Measurements from ENCODE around the gene ANKRD6. TPM values are rescaled to one million over a fixed set of nuclear protein-coding genes. Genes with fewer than 3 reads are reported as not detected.
"Not testable (repeated sequence)": the region's sequence is repeated elsewhere in the genome, so short reads cannot be mapped to it uniquely, and the experiment has no call there.

Gene ANKRD6
- 52.7 TPM for total RNA-seq (ENCODE audit: insufficient read depth, low replicate concordance)

DNA sequence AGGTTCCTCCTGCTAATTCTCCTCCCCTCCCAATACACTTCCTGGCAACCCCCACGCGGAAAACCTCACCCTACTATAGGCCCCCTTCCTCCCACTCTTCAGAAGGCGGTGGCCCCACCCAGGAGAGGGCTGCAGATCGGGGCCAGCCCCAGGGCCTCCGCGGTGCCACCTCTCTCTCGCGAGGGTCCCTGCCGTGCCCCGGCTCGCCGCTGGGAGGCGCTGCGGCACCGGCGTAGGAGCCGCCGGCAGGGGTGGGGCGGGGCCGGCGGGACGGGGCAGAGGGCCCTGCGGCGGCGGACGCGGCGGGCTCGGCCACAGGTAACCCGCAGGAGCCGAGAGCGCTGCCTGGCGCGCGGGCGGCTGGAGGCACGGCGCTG, at the start of gene ANKRD6:
ANKRD6 (plus strand) TSS at position 278 of the 377 bp plus-strand sequence. CDS start 133,825 bp downstream, outside the sequence.
- peak; percentile 71 for DNase-seq (ENCODE audit: low spot score)

DNA sequence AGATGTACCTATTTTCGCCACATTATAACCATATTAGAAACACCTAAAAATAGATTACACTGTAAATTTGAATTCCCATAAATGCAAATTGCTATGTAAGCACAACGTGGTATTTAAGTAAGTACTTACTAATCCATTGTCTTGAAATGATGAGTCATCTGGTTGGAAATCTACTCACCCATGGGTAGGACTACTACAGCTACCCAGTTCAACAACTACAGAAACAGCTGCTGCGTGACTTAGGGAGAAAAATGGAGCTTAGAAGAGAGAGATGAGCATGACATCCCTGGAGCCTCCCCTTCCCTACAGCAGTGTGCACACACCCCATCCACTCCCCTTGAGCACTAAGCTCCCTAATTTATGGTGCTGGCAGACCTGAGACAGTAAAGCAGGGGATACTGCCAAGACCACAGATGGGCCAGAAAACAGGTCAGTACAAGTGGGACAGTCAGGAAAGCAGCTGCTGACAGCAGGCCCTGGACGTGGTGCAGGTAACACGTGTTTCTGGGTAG, 47.7 kb upstream of the ANKRD6 start:
- DNase-seq (ENCODE audit: low spot score): peak; percentile 41

DNA sequence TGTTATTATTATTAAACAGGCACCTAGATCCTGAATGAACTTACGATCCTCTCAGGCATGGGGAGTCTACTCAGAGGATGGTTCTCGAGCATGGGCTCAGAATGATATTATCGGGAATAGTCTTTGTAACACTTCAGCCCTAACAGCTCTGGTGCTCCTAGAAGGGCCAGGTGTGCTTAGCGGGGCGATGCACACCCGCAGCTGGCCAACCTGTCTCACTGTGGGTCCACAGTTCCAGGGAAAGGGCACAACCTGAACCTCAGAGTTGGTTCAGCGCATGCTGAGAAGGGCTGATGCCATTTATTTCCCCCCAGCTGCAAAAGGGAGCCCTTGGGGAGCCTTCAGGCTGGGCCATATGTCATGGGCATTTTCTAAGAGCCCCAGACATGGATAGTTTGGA, 47.1 kb upstream of the ANKRD6 start:
- DNase-seq (ENCODE audit: low spot score): no peak

DNA sequence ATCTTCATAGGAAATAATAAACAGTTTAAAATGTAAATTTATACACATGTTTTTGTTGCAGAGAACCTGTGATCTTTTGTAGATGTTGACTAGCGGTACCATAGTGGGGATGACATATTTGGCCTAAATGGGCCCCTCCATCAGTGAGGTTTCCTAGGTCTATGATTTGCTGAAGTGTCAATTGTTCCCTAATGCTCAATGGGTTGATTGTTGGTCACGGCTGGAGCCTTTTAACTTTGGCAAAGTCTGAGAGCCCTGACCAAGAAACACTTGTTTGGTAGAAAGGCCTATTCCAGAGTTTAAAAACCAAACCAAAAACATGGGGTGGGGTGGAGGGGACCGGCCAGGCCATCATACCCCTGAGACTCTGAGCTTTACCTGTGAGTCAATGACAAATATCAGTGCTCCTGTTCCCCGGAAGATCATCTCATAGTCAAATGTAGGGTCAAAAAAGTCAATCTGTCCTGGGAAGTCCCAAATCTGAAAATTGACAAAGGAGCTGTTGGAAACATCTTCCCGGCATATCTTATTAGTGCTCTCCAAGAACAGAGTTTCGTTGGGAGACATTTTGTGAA, 45.9 kb upstream of the ANKRD6 start:
- no peak for DNase-seq (ENCODE audit: low spot score)

DNA sequence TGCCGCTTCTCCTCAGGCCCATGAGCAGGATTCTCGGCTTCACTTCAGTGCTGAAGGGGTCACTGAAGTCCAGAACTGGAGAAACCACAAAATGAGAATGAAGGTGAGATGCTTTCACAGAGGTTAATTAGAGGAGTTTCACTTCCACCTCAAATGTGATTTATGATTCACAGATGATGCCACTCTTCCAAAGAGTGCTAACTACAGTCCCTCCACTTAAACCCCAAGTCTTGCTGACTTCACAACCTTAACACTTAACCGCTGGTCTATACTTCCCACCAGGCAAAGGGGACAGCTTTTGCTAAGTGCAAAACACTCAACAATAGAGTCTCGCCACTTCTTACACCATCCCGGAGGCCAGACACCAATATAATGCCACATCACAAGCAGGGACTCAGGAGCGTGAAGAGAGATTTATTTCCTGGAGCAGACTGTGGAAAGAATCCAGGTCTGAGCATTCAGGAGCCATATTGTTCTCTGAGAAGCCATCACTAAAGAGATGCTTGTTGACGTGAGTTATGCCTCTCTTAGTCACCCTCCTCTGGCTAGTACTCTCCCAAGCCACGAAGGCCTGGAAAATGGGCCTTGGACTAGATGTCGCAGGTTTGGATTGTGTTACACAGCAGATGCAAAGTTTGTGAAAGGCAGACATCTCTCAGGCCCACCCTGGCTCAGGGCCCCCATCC, 45.3 kb upstream of the ANKRD6 start:
- no peak for DNase-seq (ENCODE audit: low spot score)

DNA sequence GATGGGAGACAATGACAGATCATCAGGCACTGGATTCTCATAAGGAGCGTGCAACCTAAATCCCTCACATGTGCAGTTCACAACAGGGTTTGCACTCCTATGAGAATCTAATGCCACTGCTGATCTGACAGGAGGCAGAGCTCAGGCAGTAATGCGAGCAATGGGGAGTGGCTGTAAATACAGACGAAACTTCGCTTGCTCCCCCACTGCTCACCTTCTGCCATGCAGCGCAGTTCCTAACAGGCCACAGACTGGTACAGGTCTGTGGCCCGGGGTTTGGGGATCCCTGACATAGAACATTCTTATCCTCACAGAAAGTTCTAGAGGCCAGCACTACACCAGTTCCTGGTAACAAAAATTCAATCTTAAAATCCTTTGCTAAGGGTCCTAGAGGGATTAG, 44.1 kb upstream of the ANKRD6 start:
- DNase-seq (ENCODE audit: low spot score): no peak

DNA sequence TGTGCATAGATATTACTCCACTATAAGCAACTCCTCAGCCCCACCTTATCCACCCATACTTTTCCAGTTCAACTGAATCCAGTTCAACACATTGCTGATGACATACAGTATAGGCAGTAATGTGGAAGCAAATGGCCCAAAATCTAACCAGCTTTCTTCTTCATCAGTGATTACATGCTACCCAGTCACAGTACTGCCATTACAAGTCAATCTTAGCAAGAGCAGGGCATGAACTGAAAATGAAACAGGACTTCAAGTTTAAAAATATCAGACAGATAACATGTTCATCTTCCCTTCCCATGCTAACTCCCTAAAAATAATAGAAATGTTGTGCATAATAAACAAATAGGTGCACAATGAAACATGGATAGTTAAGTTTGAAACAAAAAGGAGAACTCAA, 40.1 kb upstream of the ANKRD6 start:
- DNase-seq (ENCODE audit: low spot score): no peak

DNA sequence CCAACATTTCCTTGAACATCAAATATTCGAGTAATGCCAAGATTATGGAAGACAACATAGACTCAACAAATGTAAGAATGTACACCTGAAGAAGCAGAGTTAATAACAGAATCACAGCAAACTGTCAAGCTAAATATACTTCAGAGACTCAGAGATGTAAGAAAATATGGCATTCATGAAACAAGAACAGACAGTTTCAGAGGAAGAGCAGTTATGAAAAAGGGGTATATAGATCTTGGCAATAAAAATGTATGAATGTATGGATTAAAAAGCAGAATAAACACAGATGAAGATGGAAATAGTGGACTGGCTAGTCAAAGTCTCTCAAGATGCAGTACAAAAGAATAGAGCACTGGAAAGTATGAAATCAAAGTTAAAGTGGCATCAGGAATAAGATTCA, 39.3 kb upstream of the ANKRD6 start:
- no peak for DNase-seq (ENCODE audit: low spot score)

DNA sequence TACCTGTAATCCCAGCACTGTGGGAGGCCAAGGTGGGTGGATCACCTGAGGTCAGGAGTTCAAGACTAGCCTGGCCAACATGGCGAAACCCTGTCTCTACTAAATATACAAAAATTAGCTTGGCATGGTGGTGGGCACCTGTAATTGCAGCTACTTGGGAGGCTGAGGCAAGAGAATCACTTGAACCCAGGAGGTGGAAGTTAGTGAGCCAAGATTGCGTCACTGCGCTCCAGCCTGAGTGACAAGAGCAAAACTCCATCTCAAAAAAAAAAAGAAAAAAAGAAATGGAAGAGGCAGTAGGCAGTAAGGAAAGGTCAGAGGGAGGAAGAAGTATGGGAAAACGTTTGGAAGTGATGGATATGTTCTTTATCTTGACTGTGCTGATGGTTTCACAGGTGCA, 35.1 kb upstream of the ANKRD6 start:
- not testable (repeated sequence) for DNase-seq (ENCODE audit: low spot score)

DNA sequence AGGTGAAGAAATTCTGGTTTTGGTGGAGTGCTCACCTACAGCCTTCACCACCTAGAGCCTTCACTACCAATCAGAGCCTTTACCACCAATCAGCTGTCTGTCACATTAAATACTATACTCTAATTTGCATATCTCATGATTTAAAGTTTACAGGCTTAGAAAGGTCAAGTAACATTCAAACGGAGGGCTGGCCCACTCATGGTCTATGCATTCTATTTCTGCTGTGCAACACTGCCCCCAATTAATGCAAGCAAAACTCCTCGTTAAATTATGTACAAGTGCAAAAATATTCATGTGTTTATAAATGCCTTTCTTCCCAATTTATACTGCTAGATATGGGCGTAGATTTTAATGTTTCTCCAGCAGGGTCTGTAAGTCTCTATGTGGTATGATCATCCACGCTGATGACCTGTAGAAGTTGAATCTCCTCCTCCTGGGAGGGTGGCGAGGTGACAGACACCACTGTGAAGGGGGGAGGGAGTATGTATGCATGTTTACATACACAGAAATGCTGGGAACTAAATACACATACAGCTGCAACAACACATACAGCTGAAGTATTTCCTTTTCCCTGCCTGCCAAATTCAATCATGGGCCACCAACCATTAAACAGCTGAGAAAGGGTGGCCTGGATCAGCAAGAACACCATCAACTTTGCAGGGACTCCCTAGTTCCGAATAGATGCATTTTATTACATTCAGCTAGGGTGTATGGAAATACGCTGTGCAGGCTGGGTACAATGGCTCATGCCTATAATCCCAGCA, 34.0 kb upstream of the ANKRD6 start:
- no peak for DNase-seq (ENCODE audit: low spot score)

DNA sequence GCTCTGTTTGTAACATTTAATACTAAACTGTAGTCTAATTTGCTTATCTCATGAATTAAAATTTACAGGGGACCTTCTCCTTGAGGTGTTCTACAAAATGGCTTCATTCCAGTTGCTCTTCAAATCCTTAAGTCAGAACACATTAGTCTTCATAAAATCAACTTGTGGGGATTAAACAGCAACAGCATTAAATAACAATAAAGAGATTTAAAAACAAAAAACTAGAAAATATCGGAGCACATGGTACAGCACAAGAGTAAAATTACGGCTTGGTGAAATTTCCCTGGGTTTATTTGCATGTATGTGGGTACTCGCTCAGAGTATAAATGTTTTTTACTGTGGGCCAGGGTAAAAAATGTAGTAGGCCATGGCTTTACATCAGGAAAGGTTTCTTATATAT, 32.9 kb upstream of the ANKRD6 start:
- no peak for DNase-seq (ENCODE audit: low spot score)

DNA sequence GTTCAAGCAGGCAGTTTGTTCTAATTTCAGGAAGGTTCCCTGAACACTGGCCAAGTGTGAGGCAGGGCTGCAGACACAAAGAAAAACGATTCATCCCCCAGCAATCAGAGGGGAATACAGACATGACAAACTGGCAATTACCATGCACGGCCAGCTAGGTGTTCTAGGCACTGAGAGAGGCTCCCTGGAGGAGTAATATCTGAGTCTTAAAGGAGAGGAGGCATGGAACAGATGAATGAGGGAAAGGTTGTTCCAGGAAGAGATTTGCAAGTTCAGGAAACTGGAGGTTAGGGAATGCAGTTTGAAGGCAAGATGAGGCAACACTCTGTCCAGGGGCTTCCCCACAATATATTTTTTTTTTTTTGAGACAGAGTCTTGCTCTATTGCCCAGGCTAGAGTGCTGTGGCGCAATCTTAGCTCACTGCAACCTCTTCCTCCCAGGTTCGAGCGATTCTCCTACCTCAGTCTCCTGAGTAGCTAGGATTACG, 32.0 kb upstream of the ANKRD6 start:
- no peak for DNase-seq (ENCODE audit: low spot score)

DNA sequence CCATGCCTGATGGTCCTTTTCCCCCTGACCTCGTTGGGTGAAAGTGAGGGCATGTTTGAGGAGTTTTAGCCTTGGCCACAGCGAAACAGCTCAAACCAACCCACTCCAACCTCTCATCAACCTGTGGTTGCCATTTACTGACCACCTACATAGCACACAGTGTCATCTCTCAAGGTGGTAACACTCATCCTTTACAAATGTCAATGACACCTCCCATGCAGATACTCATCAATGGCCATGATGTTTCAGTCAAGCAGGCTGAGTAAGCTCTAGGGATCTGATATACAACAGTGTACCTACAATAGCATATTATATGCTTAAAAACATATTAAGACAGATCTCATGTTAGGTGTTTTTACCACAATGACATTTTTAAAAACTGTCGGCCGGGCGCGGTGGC, 30.2 kb upstream of the ANKRD6 start:
- no peak for DNase-seq (ENCODE audit: low spot score)

DNA sequence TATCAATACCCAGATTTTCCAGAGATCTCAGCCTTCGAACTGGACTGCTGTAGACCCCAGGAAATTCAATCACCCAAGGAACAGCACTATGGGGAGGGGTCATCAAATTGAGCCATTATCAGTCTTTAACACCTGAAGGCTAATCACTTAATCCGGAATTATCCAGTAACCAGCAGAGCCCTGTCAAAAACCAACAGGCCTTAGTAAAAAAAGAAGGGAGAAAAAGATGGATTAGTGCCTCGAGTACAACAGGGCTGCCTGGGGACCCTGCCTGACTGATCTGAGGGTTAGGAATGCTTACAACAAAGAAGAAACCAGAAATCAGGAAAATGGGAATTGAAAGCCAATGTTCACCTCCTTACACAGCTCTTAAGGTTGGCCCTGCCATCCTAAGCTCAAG, 28.4 kb upstream of the ANKRD6 start:
- no peak for DNase-seq (ENCODE audit: low spot score)

DNA sequence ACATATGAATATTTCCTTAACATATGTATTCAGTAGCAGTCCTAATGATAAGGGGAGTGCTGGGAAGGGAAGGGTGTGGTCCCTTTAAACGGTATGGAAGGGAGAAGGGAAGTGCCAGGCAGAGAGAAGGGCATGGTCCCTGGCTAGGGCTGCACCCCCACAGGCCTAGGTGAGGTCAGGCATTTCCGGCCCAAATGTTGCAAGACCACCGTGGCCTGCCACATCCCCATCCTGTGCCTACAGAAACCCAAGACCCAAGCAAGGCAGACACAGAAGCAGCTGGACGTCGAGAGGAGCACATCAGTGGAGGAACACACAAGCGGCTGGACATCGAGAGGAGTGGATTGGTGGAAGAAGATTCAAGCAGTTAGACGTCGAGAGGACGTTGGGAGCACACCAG, 26.8 kb upstream of the ANKRD6 start:
- DNase-seq (ENCODE audit: low spot score): no peak

DNA sequence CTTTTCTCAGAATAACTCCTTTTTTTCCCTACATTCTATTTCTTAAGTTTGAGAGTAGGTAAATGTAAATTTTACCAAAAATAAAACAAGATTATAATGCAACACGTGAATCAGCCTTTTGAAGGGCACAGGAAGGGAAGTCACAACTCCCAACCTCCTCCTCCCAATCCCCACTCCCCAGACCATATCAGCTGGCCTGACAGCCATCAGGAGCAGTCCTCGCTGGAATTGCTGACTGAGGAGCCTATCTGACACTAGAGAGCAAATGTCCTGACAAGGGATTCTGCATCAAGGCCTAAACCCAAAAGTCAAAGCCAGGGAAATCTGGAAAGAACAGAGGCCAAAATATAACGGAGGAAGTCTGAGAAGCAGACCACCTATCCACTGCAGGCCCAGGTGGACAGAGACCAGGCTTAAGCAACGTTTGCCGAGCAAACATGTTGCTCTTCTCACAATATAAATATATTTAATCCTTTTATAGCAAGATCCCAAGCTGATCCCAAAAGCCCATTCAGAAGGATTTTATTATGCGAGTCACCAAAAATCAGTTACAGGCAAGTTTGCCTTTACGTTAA, 23.4 kb upstream of the ANKRD6 start:
- no peak for DNase-seq (ENCODE audit: low spot score)

DNA sequence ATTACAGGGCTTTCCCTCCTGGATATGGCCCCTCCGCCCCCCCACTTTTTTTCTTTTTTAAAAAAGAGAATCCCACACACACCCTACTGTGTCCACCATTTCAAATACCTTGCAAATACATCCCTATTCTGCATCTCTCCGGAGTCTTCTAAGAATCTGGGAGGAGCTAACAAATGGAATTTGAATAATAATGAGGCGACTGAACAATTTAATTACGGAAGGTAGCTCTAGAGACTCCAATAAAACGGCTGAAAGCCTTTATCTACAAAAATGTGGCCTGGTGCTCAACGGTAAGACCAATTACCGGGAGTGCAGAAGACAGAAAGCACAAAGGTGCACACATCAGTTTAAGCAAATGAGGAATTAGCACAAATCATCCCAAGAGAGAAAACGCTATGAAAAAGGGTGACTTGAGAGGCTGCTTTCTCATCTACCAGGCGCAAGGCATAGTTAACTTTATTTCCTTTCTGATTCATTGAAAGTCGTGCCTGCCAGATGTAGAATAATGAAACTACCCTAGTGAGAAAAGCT, 22.7 kb upstream of the ANKRD6 start:
- DNase-seq (ENCODE audit: low spot score): no peak

DNA sequence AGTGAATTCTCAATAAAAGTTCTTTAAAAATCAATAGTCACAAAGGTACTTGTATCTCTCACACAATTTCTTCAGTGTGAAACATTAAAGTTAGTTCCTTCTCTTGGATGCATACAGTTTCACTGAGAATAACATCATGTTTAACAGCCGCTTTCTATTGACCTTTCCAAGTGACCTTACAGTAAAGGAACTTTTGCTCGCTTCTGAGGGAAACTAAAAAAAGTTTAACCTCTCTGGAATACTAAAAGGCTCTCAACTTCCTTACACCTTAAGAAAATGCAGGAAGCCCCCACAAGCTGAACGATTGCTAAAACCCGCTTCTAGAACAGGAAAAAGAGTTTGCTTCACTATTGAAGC, 22.2 kb upstream of the ANKRD6 start:
- DNase-seq (ENCODE audit: low spot score): no peak

DNA sequence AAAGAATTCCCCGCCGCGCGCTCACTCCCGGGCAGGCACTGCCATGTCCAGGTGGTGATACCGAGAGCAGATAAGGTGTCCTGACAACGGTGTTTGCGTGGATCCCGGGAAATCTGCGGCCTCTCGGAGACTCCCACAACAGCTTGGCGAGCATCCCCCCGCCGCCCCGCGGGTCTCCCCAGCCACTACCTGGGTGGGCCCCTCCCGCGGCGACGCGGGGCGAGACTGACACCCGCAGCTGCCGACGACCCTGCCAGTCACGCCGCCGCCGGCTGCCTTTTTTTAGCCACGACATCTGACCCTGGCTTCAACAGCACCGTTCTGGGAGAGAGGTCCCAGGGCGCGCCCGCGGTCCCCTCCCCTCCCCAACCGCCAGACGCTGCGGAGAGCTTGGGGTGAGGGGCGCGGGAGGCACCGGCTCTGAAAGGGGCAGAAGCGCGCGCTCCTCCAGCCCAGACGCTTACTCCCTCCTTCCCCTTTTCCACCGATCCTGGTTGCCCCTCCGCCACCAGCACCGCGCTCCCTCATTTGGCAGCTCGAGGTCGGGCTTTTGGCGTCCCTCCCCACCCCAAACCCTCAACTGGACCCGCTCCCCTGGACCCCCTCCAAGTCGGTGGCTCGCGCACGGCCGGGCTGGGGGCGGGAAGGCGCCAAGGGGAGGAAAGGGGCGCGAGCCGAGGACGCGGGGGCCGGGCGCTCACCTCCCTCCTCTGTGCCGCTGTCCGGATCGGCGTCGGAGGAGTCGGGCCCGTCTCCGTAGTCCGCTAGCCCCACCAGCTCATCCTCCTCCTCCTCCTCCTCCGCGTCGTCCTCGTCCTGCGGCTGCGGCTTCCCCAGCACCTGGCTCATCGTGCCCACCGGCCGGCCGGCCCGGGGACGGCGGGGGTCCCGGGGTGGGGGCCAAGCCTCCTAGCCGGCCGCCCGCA, 21.5 kb upstream of the ANKRD6 start:
- DNase-seq (ENCODE audit: low spot score): peak; percentile 21

DNA sequence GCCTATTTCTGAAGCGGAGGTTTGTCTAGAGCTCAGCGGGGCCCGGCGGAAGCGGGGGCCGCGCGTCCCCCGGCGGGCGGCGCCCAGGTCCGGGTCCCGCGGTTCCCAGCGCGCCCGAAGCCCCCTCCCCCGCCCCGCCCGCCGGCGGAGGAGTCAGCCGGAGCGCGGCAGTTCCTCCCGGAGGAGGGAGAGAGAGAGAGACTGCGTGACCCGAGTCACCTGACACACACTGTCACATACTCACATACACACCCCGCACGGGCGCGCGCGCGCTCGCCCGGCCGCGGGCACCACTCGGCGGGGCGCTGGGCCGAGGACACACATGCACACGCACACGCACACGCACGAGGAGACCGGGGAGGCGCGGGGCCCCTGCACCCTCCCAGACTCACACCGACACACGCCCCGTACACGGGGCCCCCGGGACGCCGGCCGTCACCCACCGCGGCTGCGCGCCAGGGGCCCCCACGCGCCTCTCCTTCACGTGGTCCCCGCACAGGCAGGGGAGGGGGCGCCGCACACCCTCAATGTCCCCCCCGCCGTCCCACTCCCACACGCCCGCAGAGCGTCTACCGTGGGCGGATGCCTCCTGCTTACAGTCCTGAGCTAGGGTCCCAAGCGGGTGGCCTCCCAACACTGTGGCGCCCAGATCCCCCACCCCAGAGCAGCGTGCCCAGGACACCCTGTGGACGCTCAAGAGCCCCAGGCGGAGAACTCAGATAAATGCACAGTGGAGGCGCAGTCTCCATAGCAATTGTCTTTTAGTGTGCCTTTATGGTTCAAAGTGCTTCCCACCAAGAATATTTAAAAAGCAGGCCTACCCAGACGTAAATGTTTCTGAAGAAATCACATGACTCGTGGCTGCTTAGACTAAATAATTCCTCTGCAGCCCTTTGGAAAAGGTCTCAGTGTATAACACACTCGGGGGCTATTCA, 20.6 kb upstream of the ANKRD6 start, which contains the start of gene RRAGD:
RRAGD (minus strand) TSS at position 203 of the 935 bp plus-strand sequence. CDS start 280 bp downstream, outside the sequence.
- DNase-seq (ENCODE audit: low spot score): peak; percentile 50

Data from umbilical cord (tissue), 2 donors.